CD4-positive, alpha-beta T cell treated with Interleukin-4 for 1 hour (primary cell): Measurements from ENCODE around the gene LRRC74A.
A peak's percentile ranks its signal among the peaks of the same experiment; 100 is the strongest.

Experiments
- DNase-seq, 2 donors: peaks; one replicate each; pipeline ENCODE4 v3.0.0-alpha.2; 2020 to 2022

LRRC74A gene

DNA sequence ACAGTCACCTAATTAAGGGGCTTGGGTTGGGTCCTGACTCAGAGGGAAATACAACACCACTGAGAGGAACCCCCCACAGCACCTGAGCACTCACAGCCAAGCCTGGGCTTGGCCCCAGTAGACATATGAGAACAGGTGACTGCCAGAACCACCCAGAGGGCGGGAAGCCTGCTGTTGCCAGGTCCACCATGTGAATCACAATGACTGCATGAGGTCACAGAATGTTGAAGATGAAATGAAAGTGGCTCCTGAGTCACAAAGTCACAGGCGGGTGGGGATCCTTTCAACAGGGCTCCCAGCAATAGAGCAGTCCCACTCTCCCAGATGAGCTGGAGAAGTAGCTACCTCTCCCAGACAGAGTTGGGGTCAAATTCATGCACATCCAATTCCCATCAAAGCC is at the start of gene LRRC74A:
Gene LRRC74A (plus strand): TSS at position 287 of the 400 bp plus-strand sequence. CDS start 290 bp downstream, outside the sequence.
- no peak for DNase-seq

DNA sequence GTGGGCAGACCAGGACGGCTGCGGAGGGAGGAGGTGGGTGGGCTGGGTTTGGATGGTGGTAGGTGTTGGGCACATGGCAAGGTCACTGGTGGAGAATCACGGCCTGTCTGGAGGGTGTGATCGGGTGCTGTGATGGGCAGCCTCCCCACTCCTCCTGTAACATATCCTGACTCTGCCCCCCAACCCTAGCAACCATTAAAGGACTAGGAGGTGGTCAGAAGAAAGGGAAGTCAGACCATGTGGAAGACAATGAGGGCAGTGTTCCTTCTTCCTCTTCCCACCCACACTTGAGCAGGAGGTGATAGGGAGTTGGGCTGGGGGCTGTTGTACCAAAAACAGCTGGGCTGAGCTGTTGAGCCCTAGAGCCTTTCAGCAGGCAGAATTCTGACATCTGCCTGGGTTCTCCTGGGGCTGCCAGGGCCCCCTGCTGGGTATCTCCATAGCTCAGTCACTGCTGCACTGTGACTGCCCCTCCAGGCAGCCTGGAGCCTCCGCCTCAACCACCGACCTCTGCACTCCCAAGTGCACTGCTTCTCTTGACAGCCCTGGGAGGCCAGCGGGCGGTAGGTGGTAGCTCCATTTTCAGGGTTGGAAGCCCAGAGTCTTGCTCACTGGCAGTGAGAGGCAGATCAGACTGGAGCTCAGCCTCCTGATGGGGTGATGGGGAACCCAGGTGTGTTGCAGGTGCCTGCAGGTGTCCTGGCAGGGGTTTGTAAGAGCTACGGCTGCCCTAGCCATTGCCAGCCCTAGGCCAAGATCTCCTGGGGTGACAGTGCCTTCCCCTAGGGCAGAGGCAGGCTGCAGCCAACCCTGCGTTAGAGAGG is 49.6 kb upstream of the LRRC74A start:
- no peak for DNase-seq

DNA sequence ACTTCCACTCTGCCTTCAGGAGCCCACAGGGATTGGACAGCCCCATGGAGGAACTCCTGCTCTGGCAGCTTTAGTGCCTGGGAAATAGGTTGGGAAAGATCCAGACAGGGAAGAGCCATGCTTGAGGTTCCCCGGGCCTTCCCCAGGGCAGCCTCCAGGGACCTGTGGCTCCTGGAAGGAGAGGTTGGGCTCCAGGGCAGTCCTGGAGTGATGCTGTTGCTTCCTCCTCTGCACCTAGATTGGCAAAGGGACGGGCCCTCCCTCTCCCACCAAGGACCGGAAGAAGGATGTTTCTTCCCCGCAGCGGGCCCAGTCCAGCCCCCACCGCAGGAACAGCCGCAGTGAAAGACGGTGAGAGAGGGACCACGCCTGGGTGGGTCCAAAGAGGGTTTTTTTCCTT is 48.5 kb upstream of the LRRC74A start:
- no peak for DNase-seq

DNA sequence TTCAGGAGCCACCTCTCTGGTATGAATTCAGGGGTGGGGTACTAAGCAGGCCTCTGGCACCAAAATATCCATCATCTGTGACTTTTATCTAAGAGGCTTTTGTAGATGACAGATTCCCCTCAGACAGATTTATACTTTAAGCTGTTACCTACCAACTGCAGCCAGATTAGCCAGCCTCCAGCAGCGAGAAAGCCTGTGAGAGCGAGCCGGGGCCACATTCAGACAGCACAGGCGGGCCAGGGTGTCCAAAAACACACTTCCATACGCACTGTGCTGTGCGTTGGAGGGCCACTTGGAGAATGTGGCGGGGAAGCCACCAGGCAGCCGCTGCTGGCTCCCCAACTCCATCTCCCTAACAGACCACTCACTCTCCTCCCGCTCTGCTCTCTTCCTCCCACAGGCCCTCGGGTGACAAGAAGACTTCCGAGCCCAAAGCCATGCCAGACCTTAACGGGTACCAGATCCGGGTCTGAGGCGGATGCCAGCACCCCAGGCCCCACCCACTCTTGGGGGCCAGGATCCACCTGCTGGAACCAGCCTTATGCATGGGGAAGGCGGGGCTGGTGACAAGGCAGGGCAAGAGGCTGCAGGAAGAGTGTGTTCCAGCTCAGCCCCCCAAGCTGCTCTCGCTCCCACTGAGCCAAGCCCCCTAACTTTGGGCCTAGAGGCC is 47.5 kb upstream of the LRRC74A start:
- no peak for DNase-seq

DNA sequence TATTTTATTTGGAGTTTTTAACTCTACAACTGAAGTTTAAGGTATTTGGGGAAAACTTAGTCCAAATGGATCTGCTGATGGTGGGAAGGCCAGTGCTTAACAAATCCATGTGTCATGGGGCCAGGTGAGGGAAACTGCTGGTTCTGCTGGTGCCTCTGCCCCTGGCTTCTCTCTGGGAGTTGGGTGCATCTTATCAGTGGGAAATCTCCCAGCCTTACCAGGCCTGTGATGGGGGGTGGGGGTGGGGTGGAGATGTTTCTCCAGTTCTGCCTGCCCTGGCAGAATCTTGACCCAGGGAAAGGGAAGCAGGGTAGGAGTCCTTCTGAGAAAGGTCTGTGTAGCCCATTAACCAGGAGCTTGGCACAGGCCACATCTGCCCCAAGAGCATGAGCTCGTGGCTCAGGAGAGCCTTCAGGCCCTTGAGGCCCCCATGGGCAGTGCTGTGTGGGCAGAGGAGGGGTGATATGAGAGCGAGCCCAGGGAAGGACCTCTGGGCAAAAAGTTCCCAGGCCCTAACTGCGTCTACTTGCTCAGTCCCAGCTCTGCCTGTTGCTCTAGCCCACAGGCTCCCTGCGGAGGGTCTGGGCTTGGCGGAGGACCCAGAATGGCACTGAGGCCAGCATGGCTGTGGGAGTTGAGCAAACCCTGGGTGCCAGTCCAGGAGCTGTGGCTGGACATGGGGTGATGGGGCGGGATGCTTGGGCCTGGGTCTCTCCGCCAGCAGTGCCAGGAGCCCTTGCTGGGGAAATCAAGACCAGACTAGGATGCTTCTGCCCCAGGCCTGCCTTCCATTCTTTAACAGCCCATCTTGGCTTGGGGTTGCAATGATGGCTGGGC is 46.8 kb upstream of the LRRC74A start:
- DNase-seq = no peak

DNA sequence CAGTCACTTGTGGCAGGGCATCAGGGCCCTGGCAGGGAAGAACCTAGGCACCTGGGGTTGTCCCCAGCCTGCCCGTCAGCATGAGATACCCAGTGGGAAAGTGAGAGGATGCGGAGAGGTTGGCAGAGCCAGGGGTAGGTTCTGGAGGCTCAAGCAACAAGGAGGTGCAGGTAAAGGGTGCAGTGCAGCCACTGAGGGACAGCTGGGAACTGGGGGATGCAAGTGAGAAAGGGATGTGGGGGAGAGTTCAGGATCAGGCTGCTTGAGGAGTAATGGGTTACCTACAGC is 46.2 kb upstream of the LRRC74A start:
- no peak for DNase-seq

DNA sequence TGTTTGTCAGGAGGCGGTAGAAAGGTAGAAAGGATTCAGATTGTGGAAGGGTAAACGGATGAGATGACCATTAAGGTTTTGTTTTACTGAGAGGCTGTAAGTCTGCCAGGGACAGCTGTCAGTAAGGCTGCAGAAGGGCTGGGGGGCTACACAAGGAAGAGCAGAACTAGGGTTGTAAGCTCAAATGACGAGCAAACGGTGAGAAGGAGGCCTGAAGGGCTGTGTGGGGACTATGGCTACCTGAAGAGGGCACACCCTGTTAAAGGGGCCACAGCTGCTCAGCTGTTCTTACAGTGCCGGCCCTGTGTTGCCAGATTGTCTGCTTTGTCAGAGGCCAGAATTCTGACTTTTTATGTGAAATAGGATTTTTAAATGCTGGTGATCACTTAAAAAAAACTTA is 45.8 kb upstream of the LRRC74A start:
- DNase-seq = no peak

DNA sequence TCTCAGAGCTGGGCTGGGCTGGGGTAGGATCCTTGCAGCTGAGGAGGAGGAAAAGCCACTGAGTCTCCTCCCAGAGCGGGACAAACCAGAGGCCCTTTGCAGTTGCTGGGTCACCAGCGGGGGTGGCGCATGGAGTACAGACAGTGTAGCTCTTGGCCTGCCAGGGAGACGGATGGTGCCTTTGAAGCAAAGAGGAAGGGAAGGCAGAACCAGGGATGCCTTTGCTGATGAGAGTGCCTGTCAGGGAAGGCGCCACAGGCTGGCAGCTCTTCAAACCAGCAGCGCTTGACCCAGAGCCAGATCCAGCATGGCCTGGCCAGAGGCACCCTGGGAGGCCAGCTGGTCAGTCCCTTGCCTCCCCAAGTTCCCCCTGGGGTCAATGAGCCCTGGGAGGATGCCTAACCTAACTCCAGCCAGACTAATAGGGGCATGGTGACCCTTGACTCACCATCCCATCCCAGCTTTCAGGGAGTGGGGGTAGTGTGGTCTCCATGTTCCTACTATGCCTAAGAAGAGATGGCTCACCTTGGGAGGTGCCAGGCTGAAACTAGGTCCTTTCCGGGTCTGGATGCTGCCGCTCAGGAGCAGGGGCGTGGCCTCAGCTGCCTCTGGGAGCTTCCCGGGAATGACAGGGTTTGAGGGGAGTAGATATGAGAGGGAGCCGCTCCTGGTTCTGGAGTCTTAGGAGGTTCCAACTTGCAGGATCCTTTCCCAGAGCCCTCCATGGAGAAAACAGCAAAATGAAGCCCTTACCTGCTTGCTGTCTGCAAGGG is 45.1 kb upstream of the LRRC74A start:
- DNase-seq = no peak

DNA sequence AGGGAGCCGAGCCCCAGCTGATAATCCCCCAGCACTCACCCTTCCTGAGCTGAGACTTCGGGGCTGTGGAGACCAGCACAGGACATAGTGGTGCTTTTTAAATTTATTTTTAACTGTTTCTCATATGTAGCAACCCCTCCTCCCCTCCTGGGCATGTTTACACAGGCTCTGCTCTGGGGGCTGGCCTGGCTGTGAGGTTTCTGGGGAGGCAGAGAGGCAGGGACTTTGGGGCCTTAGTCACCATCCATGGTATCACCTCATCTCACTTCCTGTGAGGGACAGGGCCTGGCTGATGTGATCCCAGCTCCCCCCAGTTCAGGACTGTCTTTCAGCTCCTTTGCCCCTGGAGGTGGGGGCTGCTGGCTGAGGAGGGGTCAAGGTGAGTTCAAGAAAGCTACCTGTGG is 44.6 kb upstream of the LRRC74A start:
- no peak for DNase-seq

DNA sequence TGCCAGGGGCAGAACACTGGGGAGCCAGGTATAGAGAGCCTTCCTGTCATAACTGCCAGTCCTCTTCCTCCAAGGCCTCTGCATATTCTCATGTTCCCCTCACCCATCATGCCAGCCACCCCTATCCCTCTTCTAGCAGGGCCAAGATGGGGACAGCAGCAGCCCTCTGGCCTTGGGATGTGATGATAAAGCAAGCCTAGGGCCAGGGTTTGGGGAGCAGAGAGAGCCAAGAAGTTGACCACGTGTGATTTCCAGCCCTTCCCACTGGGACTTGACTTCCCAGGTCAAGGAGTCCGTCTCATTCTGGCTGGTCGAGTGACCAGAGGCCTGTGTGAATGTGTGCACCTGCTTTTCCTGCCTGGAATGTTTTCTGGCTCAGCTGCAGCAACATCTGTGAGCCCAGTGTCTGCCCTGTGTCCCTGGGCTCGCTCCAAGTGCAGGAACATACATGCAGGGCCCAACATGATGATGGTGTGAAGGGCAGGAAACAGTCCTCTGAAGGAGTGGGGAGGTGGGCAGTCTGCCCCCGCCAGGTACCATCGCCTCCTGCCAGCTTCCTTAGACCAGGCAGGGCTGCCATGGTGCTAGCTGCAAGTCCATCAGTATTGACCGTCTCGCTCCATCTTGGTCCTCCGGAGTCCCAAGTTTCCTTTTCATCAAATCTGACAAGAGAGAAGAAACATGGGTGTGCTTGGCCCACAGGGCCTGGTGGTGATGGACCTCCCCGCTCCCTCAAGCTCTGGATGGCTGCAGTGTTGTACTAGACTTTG is 43.9 kb upstream of the LRRC74A start:
- DNase-seq = no peak

DNA sequence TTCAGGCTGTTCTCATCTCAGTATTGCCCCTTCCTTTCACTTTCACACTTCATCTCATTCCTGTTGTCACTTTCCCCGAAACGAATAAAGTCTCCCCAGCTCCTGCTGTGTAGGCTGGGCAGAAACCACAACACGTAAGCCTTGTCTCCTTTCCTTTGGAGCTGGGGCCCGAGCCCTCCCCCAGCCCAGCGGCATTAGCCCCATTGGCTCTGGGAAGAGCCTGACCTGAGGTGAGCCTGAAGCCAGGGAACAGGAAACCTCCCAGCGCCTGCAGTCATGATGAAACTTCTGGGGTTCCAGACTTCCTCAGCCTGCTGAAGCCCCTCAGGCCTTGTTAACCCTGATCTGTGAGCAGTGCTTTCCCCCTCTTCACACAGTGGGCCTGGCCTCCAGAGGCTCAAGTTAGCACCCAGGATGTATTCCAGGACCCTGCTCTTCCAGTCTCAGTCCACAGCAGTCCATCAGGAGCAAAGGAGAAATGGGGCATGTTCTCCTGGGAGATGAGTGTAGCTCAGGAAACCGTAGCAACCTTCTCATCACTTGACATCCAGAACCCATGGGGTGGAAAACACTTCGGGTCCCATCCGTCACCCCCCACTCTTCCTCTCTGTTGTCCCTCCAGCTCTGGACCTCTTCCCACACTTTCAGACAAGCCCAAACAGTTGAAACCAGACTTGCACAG is 43.2 kb upstream of the LRRC74A start:
- peak in 1 of 2 donors; percentile 10 for DNase-seq

DNA sequence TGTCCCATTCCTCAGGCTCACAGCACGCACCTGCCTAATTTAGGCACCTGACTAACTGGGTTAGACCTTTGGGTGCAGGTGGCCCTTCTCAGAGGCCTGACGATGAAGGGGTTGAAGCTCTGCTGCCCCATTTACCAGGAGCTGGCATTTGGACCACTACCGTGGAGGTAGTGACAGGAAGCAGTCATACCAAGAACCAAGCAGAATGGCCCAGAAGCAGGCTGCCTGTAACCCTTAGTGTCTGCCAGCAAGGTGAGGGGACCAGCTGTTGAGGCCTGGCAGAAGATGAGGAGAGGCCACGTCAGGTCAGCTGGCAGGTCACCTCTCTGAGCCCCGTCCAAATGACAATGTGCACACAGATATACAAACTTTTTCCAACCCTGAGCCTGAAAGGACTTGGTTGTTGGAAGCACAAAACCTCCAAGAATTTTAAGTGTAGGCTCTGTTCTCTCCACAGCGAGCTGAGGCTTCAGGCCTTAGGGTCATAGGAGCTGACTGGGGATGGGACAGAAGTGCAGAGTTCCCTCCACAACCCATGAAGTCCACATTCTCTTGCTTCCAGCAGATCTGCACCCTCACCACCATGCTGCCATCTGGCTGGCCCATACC is 41.8 kb upstream of the LRRC74A start:
- no peak for DNase-seq

DNA sequence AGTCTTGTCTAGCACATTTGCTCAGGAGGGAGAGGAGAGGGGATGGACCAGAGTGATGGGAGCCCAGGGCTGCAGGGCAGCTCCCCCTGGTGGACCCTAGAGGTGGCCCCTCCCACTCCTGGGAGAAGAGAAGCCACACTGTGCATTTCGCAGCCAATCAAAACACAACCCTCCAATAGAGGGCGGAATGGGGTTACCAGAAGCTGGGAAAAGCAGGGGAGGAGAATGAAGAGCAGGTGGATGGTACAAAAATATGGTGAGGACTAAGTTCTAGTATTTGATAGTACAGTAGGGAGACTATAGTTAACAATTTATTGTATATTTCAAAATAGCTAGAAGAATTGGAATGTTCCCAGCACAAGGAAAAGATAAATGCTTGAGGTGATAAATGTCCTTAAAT is 41.3 kb upstream of the LRRC74A start:
- peak; percentile 71 to 75 for DNase-seq

DNA sequence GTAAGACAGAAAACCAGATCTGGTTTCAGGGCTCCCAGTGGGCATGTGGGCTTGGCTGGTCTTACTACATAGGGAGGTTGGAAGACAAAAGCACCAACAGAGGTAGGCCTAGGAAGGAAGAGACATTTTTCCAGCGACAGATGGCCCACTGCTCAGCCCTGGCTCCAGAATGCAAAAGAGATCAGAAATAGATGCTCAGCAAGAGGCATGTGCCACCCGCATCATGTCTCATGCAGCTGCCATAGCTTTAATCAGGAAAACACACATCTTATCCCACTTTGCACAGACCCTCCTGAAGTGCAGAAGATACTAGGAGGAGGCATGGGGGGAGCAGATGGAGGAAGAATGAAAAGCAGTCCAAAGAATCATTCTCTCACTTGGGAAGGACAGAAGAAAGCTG is 39.6 kb upstream of the LRRC74A start:
- DNase-seq = no peak

DNA sequence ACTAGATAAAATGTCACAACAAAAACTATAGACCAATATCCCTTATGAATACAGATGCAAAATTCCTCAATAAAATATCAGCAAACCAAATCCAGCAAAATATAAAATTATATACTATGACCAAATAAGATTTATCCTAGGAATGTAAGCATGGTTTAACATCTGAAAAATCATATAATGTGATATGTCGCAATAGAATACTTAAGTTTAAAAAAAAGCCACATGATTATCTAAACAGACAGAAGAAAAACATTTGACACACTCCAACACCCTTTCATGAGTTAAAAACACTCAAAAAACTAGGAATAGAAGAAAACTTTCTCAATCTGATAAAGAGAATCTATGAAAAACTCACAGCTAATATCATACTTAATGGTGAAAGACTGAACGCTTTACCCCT is 33.8 kb upstream of the LRRC74A start:
- DNase-seq = no peak

DNA sequence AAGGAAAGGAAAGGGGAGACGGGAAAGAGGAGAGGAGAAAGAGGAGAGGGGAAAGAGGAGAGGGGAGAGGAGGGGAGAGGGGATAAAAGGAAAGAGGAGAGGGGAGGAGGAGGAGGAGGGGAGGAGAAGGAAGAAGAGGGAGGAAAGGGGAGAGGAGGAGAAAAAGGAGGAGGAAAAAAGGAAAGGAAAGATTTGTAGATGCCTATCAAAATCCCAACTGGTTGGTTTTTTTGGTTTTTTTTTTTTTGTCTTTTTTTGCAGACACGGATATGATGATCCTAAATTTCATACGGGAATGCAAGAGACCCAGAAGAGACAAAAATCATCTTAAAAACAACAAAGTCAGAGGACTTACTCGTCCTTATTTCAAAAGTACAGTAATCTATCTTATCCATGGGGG is 32.9 kb upstream of the LRRC74A start:
- DNase-seq = no peak

DNA sequence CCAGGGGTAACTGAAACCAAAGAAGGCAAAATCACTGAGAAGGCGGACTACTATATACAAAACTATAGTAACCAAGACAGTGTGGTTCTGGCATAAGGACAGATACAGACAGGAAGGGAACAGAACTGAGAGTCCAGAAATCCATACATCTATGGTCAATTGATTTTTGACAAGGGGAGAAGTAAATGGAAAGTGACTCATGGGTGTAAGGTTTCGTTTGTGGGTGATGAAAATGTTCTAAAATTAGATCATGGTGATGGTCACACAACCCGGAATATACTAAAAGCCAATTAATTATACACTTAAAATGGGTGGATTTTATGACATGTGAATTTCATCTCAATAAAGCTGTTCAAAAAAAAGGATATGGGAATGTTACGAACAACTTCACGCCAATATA is 32.3 kb upstream of the LRRC74A start:
- no peak for DNase-seq

DNA sequence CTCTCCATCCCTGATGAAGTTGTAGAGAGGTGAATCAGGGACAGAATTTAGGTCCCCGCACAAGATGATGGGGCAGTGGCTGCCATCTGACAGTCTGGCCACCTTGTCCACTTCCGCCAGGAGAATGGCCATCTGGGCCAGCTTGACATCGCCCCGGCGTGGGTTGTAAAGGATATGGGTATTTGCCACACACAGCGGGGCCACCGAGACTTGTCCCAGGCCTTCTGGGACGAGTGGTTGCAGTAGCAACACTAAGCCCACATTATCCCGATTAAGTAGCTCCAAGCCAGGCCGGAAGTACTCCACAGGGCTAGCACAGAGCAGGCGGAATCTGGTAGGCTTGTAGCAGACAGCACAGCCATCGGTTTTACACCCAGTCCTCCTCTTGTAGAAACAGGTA is 19.8 kb upstream of the LRRC74A start:
- no peak for DNase-seq

DNA sequence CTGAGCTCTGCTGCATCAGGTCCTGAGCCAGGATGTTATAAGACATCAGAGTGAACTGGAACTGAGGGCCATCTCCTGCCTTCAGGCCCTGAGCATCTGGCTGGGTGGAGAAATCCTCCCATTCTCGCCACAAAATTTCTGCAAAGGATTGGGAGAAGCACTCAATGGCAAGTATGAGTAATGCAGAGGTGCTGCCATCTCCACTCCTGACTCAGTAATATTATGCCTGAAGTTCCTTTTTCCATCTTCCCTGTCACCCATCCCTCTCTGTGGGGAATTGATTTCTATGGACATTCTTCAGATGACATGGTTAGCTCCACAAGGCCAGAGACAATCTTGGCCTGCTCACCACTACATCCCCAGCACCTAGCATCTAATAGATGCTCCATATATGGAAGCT is 18.2 kb upstream of the LRRC74A start:
- DNase-seq = no peak

DNA sequence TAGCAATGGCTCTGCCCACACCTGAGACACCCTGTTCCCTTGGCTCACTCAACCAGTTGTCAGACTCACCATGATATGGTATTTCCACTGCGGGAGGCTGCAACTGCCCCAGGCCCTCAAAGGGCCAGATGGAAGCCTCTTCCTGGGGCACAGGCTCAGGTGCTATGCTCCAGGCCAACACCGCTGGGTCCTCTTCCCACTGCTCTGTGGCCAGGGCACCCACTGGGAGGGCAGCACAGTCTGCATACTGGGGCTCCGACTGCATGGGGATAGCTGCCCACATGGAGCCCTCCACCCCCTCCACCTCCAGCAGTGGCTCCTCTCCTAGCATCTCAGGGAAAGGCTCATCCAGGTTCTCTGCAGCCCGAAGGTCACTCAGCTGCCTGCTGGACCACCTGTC is 17.2 kb upstream of the LRRC74A start:
- no peak for DNase-seq

DNA sequence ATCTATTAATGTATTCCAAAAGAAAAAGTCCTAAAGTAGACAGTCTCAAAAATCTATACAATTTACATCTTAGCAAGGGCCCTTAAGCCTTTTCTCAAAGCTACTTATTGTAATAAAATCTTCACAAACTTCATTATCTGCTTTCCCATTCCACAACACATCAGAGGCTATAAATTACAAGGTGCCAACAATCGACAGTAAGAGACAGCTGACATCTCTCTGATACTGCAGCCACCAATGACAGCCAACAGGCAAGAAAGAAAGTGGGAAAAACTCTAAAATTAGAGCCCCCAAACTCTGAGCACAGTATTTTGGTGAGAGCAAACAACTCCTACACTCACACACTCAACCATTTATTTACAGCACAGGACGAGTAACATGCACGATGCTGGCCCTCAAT is 15.7 kb upstream of the LRRC74A start:
- no peak for DNase-seq
